Measurements from ENCODE around the gene C1orf87.
"Not testable (repeated sequence)": the region's sequence is repeated elsewhere in the genome, so short reads cannot be mapped to it uniquely, and the experiment has no call there.

C1orf87 gene

GRCh38 chr1:59992040-59992820 is 81.3 kb downstream of the C1orf87 start:
- no peak for DNase-seq

- DNase-seq: no peak
These were observed 83.1 kb downstream of the C1orf87 start for GRCh38 chr1:59990470-59990869.

GRCh38 chr1:59986516-59987310 is 86.9 kb downstream of the C1orf87 start:
- peak; percentile 76 for DNase-seq

- peak; percentile 46 for DNase-seq
These were observed 87.6 kb downstream of the C1orf87 start for GRCh38 chr1:59985911-59986515.

- no peak for DNase-seq
These were observed 93.9 kb downstream of the C1orf87 start for GRCh38 chr1:59979666-59980065.

GRCh38 chr1:59978511-59978910 is 95.1 kb downstream of the C1orf87 start:
- DNase-seq: no peak

GRCh38 chr1:59978026-59978425 is 95.5 kb downstream of the C1orf87 start:
- peak; percentile 70 for DNase-seq

- DNase-seq: no peak
These were observed 96.5 kb downstream of the C1orf87 start for GRCh38 chr1:59977075-59977410.

- DNase-seq: peak; percentile 74
These were observed 97.1 kb downstream of the C1orf87 start for GRCh38 chr1:59976194-59977074.

- no peak for DNase-seq
These were observed 99.9 kb downstream of the C1orf87 start for GRCh38 chr1:59973719-59974118.

- peak; percentile 47 for DNase-seq
These were observed 101.2 kb downstream of the C1orf87 start for GRCh38 chr1:59972216-59972927.

GRCh38 chr1:59971464-59971911 is 102.1 kb downstream of the C1orf87 start:
- DNase-seq: peak; percentile 75

GRCh38 chr1:59969542-59970175 is 103.9 kb downstream of the C1orf87 start:
- DNase-seq: not testable (repeated sequence)

- DNase-seq: not testable (repeated sequence)
These were observed 104.8 kb downstream of the C1orf87 start for GRCh38 chr1:59968746-59969145.

GRCh38 chr1:59967780-59968179 is 105.8 kb downstream of the C1orf87 start:
- DNase-seq: no peak

- peak; percentile 29 for DNase-seq
These were observed 106.4 kb downstream of the C1orf87 start for GRCh38 chr1:59967141-59967697.

GRCh38 chr1:59952065-59952464 is 121.5 kb downstream of the C1orf87 start:
- DNase-seq: peak; percentile 49

- no peak for DNase-seq
These were observed 123.9 kb downstream of the C1orf87 start for GRCh38 chr1:59949648-59950047.

GRCh38 chr1:59948990-59949389 is 124.6 kb downstream of the C1orf87 start:
- DNase-seq: no peak

- DNase-seq: peak; percentile 63
These were observed 126.3 kb downstream of the C1orf87 start for GRCh38 chr1:59947047-59947938.

Measured in fibroblast of skin of scalp (primary cell).